HG03064 (cell line): ENCODE measurements around the gene AOPEP.
A peak's percentile ranks its signal among the peaks of the same experiment; 100 is the strongest.

Experiments
- ATAC-seq: cut with Tn5 transposase; IDR thresholded peaks from one replicate; pipeline ENCODE4 v1.9.1; 2021; ENCODE audit warnings: low read depth; ENCODE audit not compliant: unreplicated experiment

AOPEP gene

DNA sequence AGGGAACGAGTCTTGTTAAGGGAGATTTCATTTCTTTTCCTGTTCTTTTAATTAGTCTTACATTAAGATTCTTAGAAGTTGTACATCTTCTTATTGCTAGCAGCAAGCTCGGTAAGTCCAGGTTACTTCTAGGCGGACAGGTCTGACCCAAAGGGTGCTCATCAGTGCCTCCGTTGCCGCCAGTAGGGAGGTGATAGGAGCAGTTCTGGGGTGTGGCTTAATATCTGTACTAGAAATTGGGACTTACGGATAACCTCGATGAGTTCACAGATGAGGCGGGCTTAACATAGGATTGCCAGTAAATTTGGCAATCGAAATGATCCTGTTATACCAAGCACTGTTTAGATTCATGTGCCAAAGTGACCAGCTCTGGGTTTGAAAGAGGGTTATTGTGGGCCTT lies 312.2 kb downstream of the AOPEP start:
- ATAC-seq = no peak

DNA sequence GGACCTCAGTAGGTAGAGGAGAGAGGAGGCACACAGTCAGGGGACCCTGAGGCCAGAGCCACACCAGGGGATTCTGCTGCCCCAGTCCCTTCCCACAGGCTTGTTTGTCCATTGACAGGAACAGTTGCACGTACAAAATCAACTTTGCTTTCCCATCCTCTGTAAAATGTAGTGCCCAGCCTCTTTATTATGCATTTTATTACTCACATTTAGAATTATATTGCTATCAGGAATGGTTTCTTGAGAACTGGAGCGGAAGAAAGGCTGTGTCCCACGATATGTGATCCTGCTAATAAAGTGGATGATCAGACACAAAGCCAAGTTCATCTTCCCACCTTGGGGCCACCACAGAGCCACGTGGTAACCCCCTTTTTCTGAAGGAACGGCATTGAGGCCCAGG lies 313.6 kb downstream of the AOPEP start:
- ATAC-seq = no peak

DNA sequence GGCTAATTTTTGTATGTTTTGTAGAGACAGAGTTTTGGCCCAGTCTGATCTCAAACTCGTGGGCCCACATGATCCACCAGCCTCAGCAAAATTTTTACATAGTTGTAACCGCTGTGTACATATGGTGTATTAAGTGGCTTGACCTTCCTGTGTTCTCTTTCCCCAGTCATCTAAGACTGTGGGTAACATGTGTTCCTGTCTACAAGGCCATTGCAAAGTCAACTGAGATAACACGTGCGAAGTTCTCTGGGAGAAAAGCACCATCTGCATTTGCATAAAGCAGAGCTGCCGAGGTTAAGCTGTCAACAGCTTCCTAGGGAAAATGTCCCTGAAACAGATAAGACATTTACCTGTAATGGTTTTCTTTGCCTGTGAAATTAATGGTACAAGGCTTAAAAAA lies 317.3 kb downstream of the AOPEP start:
- no peak for ATAC-seq

DNA sequence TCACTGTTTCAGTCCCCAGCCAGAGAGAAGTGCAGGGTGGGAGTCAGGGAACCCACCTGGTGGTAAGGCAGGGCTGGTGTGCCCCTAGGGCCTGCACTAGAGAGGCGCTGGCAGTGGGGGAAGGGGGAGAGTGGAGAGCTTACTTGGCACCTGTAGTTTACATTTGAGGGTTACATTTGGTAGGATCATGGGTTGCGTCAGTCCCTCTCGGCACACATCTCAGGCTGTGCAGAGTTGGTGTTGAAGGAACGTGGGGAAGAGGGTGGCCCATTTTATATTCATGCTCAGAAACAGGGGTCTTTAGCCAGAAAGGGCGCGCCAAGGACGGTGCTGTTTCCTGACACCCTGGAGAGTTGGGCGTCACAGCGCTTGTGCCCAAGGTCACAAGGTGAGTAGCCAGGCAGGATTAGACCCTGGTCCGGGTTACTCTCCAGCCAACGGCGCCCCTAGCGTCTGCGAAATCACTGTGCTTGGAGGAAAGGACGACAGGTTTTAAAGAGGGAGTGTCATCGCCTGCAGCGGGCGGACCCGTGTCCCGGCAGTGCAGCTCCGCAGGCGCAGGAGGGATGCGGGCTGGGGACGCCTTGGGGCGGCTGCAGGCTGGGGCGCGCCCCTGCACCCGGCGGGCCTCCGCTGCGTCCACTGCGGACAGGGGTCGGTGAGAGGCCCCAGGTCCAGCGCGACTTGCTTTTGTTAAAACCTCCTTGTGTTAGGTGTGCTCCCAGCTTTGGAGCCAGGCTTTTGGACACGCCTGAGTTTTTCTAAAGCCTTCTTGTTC lies 318.4 kb downstream of the AOPEP start:
- no peak for ATAC-seq

DNA sequence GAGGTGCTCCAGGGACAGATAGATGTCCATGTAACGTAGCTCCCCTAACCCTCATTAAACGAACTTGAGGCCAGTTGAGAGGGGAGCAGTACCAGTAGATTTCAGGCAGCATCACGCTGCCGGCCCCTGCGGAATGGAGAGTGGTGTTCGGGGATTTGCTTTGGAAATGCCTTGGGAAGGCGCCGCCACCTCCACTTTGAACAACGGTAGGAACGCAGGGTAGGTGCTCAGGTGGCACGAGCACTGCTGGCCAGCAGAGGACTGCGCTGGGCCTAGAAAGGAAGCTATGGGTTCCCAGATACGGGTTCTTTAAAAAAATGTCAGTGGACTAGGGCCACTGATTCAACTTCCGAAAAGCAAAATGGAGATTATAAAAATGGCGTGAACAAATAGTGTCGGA lies 319.3 kb downstream of the AOPEP start:
- ATAC-seq = no peak

DNA sequence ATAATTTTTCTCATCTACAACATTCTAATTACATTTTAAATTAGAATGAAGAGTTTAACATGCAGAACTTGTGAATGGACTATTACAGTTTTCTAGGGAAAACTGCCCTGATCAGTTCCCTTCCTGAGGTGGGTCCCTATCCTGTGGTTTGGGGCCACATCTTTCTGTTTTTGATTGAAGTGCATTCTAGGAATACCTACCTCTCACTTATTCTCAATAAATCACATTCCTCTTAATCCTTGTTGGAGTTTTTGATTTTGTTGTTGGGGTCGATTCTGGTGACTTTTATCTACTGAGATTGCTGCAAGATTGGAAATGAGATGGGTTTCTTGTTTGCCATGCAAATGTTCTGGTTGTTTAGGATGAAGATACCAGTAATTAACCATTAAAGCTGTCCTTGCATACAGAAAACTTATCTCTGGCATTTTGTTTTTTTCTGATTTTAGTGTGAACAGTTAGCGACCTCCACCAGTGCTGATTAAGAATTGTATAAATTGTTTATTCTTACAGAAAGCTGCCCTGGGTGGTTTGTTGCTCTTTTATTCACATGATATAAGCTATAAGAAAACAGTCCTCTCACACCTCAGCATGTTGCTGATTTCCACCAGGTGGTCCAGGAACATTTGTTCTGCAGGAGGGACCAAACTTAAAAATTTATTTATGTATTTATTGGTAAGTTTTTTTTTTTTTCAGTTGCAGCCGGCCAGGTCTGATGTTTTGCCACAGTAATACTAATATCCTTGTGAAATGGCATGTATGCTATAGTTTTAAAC lies 321.1 kb downstream of the AOPEP start:
- no peak for ATAC-seq

DNA sequence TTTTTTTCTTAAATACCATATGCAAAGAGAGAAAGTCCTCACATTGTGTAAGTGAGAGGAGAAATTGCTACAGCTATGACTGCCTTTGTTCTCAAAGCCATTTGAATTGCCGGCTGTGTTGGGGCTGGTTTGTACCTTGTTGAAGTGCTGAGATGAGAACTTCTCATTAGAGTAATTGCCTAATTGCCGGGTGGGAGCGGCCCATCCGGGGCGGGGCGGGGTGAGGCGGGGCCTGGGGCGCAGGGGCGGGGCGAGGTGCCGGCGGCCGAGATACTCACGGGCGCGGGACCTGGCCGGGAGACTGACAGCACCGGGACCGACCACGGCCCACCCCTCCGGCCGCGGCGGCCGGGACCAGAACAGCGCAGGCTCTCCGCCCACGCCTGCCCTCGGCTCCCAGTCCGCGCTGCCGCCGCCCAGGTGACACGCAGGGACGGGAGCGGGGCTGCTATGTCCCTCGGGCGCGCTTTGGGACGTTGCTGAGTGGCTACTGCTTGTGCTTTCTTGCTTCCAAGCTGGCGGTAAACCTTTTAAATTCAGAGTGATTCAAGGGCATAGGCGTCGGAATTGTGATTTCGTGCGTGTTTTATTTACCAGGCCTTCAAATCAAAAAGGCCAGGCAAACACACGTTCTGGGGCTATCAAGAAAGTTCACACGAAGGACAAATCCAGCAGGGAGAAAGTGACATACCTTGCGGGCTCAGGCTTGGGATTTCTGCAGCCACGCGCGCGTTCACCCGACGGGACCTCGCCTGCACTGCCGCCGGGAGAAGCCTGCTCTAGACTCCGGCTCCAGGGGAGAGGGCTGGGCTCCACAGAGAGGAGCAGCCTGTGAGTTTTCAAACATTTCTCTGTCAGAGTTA lies 322.0 kb downstream of the AOPEP start:
- peak; percentile 79 for ATAC-seq

DNA sequence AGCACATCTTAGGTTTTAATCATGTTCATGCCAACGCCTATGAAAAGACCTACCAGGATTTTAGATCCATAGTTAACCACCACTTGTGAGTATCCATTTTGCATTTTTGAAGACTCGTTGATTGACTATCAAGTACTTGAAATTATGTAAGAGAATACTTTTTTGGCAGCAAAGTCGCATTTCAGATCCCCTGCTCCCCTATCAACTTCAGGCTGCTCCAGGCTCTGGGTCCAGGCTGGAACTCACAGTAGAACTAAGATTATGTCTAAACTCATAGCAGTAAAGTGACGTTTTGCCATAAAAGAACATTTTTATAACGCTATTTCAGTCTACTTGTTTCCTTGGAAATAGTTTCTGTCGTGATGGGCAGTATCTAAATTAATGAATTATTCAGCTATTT lies 323.3 kb downstream of the AOPEP start:
- no peak for ATAC-seq

DNA sequence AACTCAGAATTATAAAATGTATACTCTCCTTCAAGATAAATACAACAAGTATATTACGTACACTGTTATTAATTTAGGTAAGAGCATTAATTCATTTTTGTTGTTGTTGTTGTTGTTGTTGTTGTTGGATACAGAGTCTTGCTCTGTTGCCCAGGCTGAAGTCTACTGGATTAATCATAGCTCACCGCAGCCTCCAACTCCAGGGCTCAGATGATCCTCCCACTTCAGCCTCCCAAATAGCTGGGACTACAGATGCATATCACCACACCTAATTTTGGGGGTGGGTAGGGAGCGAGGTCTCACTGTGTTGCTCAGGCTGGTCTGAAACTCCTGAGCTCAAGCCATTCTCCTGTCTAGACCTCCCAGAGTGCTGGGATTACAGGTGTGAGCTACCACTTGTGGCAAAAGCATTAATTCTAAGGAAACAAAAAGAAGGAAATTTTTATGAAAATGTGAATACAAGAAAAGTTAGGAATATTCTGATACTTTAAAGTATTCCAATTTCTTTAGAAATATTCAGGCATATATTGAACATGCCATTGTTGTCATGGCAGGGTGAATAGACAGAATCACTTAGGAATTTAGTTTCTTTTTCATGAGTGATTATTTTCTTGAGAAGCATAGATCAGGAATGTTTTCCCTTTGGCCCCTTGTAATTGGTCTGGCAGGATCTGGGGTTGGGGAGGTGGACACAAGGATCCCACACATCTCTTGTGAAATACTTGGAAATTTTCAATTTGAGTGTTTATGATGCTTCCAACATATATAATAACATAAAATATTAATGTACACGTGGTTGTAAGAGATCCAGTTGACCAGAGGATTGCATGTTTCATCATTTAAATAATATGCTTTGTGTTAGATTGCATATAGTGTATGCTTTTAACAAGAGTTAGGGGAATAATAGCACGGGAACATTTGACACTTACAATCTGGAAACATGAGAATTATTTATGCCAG lies 327.4 kb downstream of the AOPEP start:
- ATAC-seq = no peak

DNA sequence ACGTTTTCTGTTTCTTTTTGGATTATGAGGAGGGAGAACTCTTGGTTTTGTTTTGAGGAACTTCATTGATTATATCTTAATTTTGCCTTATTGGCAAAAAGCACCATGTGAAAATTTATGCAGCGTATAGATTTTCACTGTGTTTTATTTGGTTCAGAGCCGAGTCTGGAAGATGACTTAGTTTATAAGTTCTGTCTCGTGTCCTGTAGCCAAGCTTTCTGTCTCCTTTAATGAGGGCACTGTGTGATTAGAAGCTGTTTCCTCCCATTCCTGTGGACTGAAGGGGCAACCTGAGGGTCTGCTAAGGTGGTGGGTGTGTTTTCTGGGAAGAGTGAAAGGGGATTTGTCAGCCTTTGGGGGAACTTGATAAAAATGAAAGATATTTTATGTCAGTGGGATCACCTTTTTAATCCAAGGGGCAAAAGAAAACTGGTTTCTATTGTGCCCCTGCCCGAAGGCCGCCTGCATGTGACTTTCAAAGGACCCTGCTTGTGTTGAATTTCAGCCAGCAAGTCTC lies 328.9 kb downstream of the AOPEP start:
- no peak for ATAC-seq

DNA sequence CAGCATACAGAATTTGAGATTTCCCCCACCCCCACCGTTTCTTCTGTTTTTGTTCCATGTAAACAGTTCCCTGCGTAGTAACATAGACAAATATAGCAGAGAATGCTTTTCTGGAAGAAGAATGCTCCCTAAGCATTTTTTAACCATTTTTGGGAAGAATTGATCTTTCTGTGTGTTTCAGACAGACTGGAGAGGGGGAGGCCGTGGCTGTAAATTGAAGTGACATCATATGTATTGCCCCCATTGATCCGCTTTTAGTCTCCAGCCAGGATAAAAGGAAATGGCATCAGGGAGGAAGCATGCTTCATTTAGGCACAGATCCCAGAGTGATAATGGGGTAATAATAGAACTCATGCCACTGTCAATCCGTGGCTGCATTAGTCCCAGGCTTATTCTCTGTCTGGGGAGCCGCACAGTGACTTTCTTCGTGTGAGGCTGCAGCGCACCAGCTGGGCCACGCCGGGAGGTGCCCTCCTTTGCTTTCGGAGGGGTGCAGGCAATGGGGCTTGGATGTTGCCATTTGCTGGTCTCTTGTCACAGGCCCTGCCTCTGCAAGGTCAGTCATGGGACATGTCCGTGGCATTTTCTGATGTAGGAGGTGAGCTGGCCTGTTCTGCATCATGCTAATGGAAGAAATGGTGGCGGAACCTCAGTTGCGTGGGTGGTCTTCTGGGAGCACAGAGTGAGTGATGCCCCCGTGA lies 329.5 kb downstream of the AOPEP start:
- ATAC-seq = no peak

DNA sequence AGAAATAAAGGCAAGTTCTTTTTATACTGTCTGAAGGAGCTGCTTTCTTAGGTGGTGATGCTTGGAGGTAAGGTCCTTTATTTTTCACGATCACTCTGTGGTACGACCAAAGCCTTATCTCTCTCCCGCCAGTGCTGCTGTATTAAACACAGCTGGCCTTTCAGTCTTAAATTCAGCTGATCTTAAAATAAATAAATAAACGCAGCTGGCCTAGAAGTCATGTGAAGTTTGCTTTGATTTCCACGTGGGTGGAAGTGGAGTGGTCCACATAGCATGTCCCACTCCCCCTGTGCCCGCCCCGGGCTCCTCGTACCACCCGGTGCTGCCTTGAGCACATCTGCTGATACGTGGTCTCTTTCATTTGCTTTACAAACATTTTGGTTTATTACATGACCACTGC lies 330.6 kb downstream of the AOPEP start:
- ATAC-seq = no peak

DNA sequence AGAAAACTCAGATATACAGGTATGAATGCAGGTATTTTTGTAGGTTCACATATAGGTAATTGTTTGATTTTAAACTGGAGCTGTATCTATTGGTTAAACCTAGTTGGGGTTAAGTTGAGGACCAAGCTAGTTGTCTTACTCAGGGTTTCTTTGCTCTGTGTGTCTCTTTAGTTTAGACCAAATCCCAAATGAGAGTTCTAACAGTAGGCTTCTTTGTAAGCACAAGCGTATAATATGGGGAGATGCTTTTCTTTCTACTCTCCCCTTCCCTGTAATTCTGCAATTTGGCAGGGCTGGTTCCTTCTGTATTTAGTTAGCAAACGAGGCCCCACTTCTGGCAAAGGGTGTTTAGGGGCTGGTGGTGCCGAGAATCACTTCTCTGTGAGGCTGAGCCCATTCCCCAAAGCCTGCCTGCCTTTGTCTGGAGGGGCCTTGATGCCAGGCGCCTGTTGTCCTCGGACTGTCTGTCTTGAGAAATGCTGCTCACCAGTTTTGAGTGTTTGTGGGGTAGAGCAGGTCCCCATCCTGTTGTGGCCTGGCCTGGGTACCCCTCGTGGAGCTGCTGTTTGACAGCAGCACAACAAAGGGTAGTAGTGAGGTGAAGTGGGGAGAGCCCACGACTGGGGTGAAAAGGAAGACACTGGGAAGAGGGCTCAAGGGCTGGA lies 331.8 kb downstream of the AOPEP start:
- ATAC-seq = no peak

DNA sequence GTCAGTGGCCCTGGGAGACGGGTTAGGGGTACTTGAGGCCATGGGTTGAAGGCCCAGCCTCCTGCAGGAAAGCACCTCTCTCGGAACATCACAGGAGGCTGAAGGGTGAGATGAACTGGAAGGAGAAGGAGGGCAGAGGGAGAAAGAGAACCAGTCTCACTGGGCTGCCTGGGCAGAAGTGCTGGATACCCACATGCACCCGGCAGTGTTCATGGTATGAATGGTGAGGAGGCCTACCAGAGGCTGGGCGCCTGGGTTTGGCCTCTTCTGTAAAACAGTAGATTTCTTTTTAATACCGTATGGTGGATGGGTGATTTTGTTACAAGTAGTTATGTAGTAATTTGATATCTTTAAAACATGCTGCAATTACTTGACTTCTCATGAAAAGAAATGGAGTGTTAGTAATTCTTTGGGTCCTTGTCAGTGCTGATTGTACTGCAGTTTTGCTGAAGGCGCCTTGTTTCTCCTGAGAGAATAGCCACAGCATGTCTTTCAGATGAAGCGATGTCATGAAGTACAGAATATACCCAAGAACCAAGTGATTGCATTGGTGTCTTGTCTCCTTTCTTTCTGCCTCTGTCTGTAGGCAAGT lies 332.4 kb downstream of the AOPEP start:
- no peak for ATAC-seq

DNA sequence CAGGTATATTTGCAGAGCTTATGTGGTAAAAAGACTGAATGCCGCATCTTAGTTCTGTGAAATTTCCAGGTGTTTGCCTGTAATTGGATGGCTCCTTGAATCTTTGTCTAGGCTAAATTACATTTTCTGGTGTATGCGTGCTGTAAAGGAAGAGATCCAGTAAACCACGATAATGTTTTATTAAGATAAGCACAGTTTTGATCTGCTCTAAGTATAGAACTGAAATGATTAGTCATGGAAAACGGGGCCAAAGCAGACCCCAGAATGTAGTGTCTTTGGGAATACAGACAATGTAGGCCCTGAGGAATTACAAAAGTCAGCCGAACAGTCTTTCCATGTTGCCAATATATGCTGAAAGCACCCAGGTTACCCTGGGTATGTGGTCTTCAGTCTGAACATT lies 333.7 kb downstream of the AOPEP start:
- no peak for ATAC-seq

DNA sequence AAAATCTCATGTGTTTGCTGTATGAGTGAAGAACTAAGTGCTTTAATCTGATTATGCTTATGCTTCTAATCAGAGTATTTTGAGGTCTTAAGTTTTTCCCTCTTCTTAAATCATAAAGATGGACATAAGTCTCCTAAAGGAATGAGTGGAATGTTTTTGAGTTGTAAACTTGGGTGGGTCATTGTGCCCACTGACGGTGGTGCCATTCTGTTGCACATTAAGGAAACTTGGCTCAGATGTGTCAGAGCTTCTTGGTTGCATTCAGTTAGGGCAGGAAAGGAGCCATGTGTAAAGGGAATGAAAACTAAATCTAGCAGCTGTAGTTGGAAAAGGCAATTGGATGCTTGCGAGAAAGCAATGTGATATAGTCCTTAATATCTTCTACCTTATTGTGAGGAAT lies 334.4 kb downstream of the AOPEP start:
- no peak for ATAC-seq

DNA sequence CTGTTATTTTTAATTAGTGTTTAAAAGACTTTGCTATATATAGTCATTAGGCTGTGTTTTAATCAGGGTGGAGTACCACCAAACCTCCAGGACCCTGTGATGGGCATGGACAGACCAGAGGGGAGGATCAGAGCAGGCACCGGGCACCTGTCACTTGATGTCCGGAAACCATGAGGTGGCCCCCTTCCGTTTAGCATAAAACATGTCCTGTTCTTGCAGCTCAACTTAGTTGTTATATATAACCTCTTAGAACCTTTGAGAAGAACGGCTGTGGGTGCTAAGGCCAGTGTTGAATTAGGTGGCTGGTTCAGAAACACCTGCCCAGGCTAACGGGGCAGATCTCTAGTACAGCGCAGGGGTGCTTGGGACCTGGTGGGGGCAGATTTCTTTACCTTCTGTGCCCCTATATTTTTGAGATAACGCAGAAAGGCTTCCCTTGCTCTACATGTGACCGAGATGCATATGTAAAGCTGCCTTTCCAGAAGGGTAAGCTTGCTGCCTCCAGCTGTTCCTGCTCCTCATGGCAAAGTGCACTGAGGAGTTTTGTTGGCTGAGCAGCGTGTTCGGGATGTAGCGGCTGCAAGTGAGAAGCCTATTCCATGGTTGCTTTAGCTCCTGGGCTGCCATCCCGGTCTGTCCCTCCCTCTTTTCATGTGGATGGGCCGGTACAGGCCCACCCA lies 335.6 kb downstream of the AOPEP start:
- no peak for ATAC-seq

DNA sequence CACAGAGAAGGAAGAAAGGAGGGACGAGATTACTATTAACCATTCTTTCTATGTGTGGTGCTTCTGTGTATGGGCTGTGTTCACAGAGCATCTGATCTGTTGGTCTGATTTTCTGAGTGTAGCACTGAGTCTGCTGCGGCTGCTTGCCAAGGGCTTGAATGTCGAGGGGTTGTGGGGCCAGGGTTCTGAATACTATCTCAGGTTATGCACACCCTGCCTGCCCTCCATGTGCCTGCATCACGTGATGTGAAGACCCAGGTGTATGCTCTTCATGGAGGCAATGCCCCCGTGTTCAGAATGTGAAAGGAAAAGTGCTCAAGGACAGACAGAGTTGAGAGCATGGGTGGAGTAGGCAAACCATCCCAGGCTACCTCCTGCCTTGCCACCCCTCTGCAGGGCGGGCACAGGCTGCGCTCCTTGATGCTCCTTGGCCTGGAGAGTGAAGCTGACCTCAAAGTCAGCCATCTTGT lies 336.1 kb downstream of the AOPEP start:
- ATAC-seq = no peak
